K562 (cell line): ENCODE results near the gene HSD17B12. TPM values are rescaled to one million over a fixed set of nuclear protein-coding genes. Genes with fewer than 3 reads are reported as not detected.

Experiments
- ATF1 ChIP-seq, 2 experiments: fragments of 450-650 bp in 1 of 2; IDR thresholded peaks; 2 replicates each; pipeline ENCODE4 v1.6.1; 2016; ENCODE audit warnings: missing compliant biosample characterization in 1 of 2, missing genetic modification characterization in 1 of 2
- CTBP1 ChIP-seq: fragments of 450-650 bp; IDR thresholded peaks from 2 replicates; pipeline ENCODE4 v1.6.1; 2016; ENCODE audit warnings: borderline replicate concordance
- DDX20 ChIP-seq: fragments of 450-650 bp; IDR thresholded peaks from 2 replicates; pipeline ENCODE4 v1.6.1; 2016; ENCODE audit warnings: missing genetic modification characterization, low read depth, mild to moderate bottlenecking, missing compliant biosample characterization, moderate library complexity
- EP300 ChIP-seq: IDR thresholded peaks from 2 replicates; pipeline ENCODE4 v1.6.1; 2012; ENCODE audit warnings: low read length, improper control_type of control experiment
- HNRNPK ChIP-seq: fragments of 200-400 bp; formaldehyde crosslinking; IDR thresholded peaks from one replicate; pipeline ENCODE4 v1.6.1; 2018; ENCODE audit warnings: mild to moderate bottlenecking, low read depth, low read length; ENCODE audit not compliant: poor library complexity, severe bottlenecking
- KDM2B ChIP-seq: fragments of 250-450 bp; sonication (Bioruptor Pico); IDR thresholded peaks from 2 replicates; pipeline ENCODE4 v1.8.0; 2021; ENCODE audit warnings: mild to moderate bottlenecking, moderate library complexity
- LARP7 ChIP-seq: fragments of 450-650 bp; IDR thresholded peaks from 2 replicates; pipeline ENCODE4 v1.6.1; 2016
- MEF2D ChIP-seq: conservative IDR thresholded peaks from 2 replicates; pipeline ENCODE4 v1.6.1; 2016; ENCODE audit warnings: low read depth, missing genetic modification characterization, missing compliant biosample characterization
- MEIS2 ChIP-seq: fragments of 450-650 bp; IDR thresholded peaks from 2 replicates; pipeline ENCODE4 v1.6.1; 2014; ENCODE audit warnings: mild to moderate bottlenecking; ENCODE audit not compliant: partially characterized antibody
- NFE2 ChIP-seq: IDR thresholded peaks from 2 replicates; pipeline ENCODE4 v1.6.1; 2014; ENCODE audit warnings: antibody characterized with exemption, low read depth
- NR4A1 ChIP-seq, 2 experiments: fragments of 250-450 bp in 1 of 2; fragments of 450-650 bp in 1 of 2; sonication (Bioruptor Pico) in 1 of 2; IDR thresholded peaks; 2 replicates each; pipeline versions ENCODE4 v1.4.0 to v1.6.1; 2016 to 2020; ENCODE audit warnings: mild to moderate bottlenecking in 2 of 2, missing compliant biosample characterization in 1 of 2, missing genetic modification characterization in 1 of 2, moderate library complexity in 1 of 2
- NRF1 ChIP-seq, 2 experiments: fragments of 450-650 bp; IDR thresholded peaks in 1 of 2; conservative IDR thresholded peaks in 1 of 2; 2 replicates each; pipeline ENCODE4 v1.6.1; 2014; ENCODE audit warnings: mild to moderate bottlenecking in 2 of 2
- RAD51 ChIP-seq: fragments of 450-650 bp; IDR thresholded peaks from 2 replicates; pipeline ENCODE4 v1.7.1; 2016; ENCODE audit warnings: low read depth, mild to moderate bottlenecking, borderline replicate concordance
- SMAD4 ChIP-seq: fragments of 250-450 bp; sonication (Bioruptor Pico); conservative IDR thresholded peaks from 2 replicates; pipeline ENCODE4 v1.8.0; 2021; ENCODE audit warnings: inconsistent platforms, mild to moderate bottlenecking, moderate library complexity
- SMARCC2 ChIP-seq: fragments of 450-650 bp; IDR thresholded peaks from 2 replicates; pipeline ENCODE4 v1.6.1; 2017; ENCODE audit warnings: antibody characterized with exemption, moderate library complexity, mild to moderate bottlenecking, low read depth
- SRSF1 ChIP-seq: fragments of 200-400 bp; formaldehyde crosslinking; IDR thresholded peaks from 2 replicates; pipeline ENCODE4 v1.6.1; 2017; ENCODE audit warnings: mild to moderate bottlenecking, low read depth, low read length, moderate library complexity
- TEAD1 ChIP-seq, 2 experiments: fragments of 450-650 bp in 1 of 2; sonication (generic) in 1 of 2; formaldehyde crosslinking; IDR thresholded peaks; 2 replicates each; pipeline versions ENCODE4 v1.4.0 to v1.8.0; 2020 to 2022; ENCODE audit warnings: mild to moderate bottlenecking in 2 of 2, missing genetic modification reagents in 1 of 2
- TEAD4 ChIP-seq, 2 experiments: sonication (generic) in 1 of 2; formaldehyde crosslinking in 1 of 2; IDR thresholded peaks; 2 replicates each; pipeline versions ENCODE4 v1.6.1 to v1.8.0; 2012 to 2022; ENCODE audit warnings: borderline replicate concordance in 1 of 2, inconsistent platforms in 1 of 2, low read length in 1 of 2, mild to moderate bottlenecking in 1 of 2, missing genetic modification reagents in 1 of 2
- XRCC4 ChIP-seq: IDR thresholded peaks from one replicate; pipeline ENCODE4 v1.6.1; 2011; ENCODE audit not compliant: insufficient read depth, insufficient read length; ENCODE audit errors: extremely low read depth
- ZNF695 ChIP-seq: fragments of 450-650 bp; formaldehyde crosslinking; IDR thresholded peaks from 2 replicates; pipeline ENCODE4 v1.4.0; 2020; ENCODE audit warnings: mild to moderate bottlenecking, moderate library complexity
- polyA plus RNA-seq, 8 experiments: library from polyadenylated mRNA; depleted of rRNA in 4 of 8; stranded (reverse) in 5 of 8; unstranded in 3 of 8; fragments of >200 nt; fragmentation: Nextera tagmentation in 2 of 8; fragmentation: Illumina TruSeq in 1 of 8; extraction: Ambion mirVana in 2 of 8; extraction: Trizol in 1 of 8; gene quantifications; 2 replicates each; pipeline versions ENCODE4 v1.2.1 to v1.2.3, GENCODE V29; 2011 to 2014; ENCODE audit warnings: inconsistent platforms in 1 of 8, missing spikeins in 1 of 8
- total RNA-seq, 7 experiments: library from RNA; depleted of rRNA in 6 of 7; stranded (reverse); fragments of >200 nt in 6 of 7; fragmentation: Illumina TruSeq in 2 of 7; extraction: Trizol in 2 of 7; gene quantifications; 2 replicates each; pipeline versions ENCODE4 v1.2.1 to v1.2.3, GENCODE V29; 2011 to 2021; ENCODE audit warnings: low replicate concordance in 1 of 7
- TF ChIP-seq, protein P1 (sequence below): fragments of 450-650 bp; IDR thresholded peaks from 2 replicates; pipeline ENCODE4 v1.6.1; 2014; ENCODE audit warnings: low read depth, mild to moderate bottlenecking, moderate library complexity, borderline replicate concordance
- TF ChIP-seq, protein P2 (sequence below): IDR thresholded peaks from 2 replicates; pipeline ENCODE4 v1.6.1; 2012; ENCODE audit warnings: low read depth, low read length, improper control_type of control experiment, borderline replicate concordance
- TF ChIP-seq, protein P3 (sequence below): fragments of 250-450 bp; sonication (Bioruptor Pico); IDR thresholded peaks from 2 replicates; pipeline ENCODE4 v1.5.0; 2020; ENCODE audit warnings: mild to moderate bottlenecking, borderline replicate concordance

HSD17B12 gene
- total and polyA plus RNA-seq, 9 of the 15 experiments (the other 6 are each of a cell fraction or from before 2014, with no cell fraction given), result 9.1 to 34.5 (median 23.3) TPM

DNA sequence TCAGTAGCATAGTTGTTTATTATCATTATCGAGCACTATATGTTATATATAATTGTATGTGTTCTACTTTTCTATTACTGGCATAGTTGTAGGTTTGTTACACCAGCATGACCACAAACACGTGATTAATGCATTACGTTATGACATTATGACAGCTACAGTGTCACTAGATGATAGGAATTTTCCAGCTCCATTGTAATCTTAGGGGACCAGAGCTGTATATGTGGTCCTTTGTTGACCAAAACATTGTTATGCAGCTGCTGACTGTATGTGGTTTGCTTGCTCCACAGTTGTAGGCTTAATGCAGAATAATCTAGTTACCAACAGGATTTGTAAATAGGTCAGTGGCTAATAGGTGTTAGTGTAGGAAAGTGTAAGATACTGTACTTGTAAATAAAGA is 66.1 kb downstream of the HSD17B12 start (continued):
- TF ChIP-seq, protein P1, sequence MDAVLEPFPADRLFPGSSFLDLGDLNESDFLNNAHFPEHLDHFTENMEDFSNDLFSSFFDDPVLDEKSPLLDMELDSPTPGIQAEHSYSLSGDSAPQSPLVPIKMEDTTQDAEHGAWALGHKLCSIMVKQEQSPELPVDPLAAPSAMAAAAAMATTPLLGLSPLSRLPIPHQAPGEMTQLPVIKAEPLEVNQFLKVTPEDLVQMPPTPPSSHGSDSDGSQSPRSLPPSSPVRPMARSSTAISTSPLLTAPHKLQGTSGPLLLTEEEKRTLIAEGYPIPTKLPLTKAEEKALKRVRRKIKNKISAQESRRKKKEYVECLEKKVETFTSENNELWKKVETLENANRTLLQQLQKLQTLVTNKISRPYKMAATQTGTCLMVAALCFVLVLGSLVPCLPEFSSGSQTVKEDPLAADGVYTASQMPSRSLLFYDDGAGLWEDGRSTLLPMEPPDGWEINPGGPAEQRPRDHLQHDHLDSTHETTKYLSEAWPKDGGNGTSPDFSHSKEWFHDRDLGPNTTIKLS, result no peak
- TF ChIP-seq DDX20 (tag) (0 out of 2 replicates have a peak, but pooled peaks have one; percentile 8), CTBP1 (no peak), MEF2D (tag) (no peak), ATF1 (CRISPR knock-in tag; IDR thresholded peaks at IDR 0.05) (no peak), ATF1 (tag; IDR thresholded peaks at IDR 0.05) (peak; percentile 75), HNRNPK (no peak), XRCC4 (no peak), NRF1 (conservative IDR thresholded peaks at IDR 0.05 in 1 of 2, IDR thresholded peaks at IDR 0.05 in 1 of 2) (no peak), RAD51 (peak; percentile 54), MEIS2 (peak; percentile 90), EP300 (peak; percentile 70; the same call in 1 of the 2 replicates), LARP7 (no peak), SRSF1 (no peak), NFE2 (0 out of 2 replicates have a peak, but pooled peaks have one; percentile 20), ZNF695 (CRISPR knock-in tag) (no peak), TEAD1 (CRISPR knock-in tag; IDR thresholded peaks at IDR 0.05) (peak in 1 of 2 experiments; percentile 70; a peak in 1 of 4 replicates), NR4A1 (CRISPR knock-in tag; IDR thresholded peaks at IDR 0.05) (no peak), NR4A1 (tag; IDR thresholded peaks at IDR 0.05) (no peak), SMARCC2 (no peak), SMAD4 (CRISPR knock-in tag) (no peak), KDM2B (CRISPR knock-in tag) (no peak), TEAD4 (IDR thresholded peaks at IDR 0.05; ENCODE audit: low read length) (peak; percentile 82), TEAD4 (CRISPR knock-in tag; IDR thresholded peaks at IDR 0.05; ENCODE audit: borderline replicate concordance) (no peak)
- TF ChIP-seq, protein P2, sequence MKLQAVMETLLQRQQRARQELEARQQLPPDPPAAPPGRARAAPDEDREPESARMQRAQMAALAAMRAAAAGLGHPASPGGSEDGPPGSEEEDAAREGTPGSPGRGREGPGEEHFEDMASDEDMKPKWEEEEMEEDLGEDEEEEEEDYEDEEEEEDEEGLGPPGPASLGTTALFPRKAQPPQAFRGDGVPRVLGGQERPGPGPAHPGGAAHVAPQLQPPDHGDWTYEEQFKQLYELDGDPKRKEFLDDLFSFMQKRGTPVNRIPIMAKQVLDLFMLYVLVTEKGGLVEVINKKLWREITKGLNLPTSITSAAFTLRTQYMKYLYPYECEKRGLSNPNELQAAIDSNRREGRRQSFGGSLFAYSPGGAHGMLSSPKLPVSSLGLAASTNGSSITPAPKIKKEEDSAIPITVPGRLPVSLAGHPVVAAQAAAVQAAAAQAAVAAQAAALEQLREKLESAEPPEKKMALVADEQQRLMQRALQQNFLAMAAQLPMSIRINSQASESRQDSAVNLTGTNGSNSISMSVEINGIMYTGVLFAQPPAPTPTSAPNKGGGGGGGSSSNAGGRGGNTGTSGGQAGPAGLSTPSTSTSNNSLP, result 0 out of 2 replicates have a peak, but pooled peaks have one; percentile 30
- TF ChIP-seq, protein P3, sequence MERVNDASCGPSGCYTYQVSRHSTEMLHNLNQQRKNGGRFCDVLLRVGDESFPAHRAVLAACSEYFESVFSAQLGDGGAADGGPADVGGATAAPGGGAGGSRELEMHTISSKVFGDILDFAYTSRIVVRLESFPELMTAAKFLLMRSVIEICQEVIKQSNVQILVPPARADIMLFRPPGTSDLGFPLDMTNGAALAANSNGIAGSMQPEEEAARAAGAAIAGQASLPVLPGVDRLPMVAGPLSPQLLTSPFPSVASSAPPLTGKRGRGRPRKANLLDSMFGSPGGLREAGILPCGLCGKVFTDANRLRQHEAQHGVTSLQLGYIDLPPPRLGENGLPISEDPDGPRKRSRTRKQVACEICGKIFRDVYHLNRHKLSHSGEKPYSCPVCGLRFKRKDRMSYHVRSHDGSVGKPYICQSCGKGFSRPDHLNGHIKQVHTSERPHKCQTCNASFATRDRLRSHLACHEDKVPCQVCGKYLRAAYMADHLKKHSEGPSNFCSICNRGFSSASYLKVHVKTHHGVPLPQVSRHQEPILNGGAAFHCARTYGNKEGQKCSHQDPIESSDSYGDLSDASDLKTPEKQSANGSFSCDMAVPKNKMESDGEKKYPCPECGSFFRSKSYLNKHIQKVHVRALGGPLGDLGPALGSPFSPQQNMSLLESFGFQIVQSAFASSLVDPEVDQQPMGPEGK (CRISPR knock-in tag), result no peak
